ENCODE measurements around the gene ZSCAN22. TPM values are rescaled to one million over a fixed set of nuclear protein-coding genes. Genes with fewer than 3 reads are reported as not detected.

ZSCAN22 gene
- total RNA-seq, 4 donors from 2014 or later = 2.2 to 3.4 (median 2.6) TPM

DNA sequence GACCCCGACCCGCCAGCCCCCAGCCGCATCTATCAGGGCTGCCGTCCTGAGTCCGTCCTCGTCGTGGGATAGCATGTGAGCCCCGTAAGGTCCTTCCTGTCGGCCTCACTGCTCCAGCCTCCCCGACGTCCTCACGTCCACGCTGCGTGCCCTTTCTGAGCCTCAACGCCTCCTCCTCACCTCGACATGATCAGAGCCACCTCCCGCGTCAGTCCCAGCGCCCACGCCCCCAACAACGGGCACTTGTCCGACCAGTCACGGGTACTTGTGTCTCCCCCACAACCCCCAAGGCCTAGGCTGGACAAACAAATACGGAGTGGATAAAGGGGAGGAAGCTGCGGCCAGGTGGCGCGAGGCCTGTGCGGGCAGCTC is 35.1 kb downstream of the ZSCAN22 start:
- TF ChIP-seq, protein P1, sequence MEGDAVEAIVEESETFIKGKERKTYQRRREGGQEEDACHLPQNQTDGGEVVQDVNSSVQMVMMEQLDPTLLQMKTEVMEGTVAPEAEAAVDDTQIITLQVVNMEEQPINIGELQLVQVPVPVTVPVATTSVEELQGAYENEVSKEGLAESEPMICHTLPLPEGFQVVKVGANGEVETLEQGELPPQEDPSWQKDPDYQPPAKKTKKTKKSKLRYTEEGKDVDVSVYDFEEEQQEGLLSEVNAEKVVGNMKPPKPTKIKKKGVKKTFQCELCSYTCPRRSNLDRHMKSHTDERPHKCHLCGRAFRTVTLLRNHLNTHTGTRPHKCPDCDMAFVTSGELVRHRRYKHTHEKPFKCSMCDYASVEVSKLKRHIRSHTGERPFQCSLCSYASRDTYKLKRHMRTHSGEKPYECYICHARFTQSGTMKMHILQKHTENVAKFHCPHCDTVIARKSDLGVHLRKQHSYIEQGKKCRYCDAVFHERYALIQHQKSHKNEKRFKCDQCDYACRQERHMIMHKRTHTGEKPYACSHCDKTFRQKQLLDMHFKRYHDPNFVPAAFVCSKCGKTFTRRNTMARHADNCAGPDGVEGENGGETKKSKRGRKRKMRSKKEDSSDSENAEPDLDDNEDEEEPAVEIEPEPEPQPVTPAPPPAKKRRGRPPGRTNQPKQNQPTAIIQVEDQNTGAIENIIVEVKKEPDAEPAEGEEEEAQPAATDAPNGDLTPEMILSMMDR (IDR thresholded peaks at IDR 0.05; ENCODE audit: low read depth) = no peak

DNA sequence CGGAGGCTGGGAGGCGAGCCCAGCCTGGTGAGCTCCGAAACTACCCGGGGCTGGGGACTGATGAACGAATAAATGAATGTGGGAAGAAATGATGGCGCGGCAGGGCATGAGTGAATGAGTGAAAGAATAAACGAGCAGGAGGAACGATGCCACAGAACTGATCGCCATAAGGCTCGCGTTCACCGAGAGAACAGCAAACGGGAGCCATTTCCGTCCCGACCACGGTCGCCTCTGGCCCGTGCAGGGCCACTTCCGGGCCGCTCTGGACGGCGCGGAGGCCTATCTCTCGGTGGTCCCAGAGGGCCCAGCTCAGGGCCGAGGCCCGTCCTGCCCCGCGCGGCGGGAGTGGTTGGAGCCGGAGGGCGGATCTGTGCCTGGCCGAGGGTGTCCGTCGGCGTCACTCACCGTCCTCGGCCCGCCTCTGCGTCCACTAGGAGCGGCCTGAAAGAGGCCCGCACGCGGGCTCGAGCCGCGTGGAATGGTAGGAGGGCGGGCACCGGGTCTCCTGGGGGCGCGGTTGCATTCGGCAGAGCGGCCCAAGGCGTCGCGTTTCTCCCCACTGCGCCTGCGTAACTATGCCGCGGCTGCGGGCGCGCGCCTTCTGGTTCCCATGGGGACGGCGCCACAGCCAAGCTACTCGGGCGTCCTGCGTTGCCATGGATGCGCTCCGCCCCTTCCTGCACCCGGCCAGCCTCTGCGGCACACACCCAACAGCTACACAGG is 35.6 kb downstream of the ZSCAN22 start, which contains the start of gene ZNF497:
TSS of gene ZNF497 (minus strand) at position 480 of the 723 bp plus-strand sequence. CDS start 5,116 bp downstream, outside the sequence.
- TF ChIP-seq, protein P1 (IDR thresholded peaks at IDR 0.05; ENCODE audit: low read depth) = no peak

DNA sequence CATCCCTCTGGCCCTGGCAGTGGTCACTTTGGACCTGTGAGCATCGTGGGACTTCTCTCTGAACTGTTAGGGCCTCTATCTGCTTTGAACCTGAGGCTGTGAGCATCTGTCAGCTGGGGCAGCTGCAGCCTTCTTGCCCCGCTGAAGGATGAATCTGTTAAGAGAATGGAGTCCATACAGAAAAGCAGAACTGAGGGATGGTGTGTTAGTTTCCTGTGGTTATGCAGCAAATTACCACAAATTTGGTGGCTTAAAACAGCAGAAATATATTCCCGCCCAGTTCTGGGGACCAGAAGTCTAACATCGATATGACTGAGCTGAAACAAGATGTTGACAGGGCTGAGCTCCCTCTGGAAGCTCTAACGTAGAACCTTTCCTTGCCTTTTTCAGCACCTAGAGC is 37.4 kb downstream of the ZSCAN22 start:
- TF ChIP-seq, protein P1 (IDR thresholded peaks at IDR 0.05; ENCODE audit: low read depth) = no peak

DNA sequence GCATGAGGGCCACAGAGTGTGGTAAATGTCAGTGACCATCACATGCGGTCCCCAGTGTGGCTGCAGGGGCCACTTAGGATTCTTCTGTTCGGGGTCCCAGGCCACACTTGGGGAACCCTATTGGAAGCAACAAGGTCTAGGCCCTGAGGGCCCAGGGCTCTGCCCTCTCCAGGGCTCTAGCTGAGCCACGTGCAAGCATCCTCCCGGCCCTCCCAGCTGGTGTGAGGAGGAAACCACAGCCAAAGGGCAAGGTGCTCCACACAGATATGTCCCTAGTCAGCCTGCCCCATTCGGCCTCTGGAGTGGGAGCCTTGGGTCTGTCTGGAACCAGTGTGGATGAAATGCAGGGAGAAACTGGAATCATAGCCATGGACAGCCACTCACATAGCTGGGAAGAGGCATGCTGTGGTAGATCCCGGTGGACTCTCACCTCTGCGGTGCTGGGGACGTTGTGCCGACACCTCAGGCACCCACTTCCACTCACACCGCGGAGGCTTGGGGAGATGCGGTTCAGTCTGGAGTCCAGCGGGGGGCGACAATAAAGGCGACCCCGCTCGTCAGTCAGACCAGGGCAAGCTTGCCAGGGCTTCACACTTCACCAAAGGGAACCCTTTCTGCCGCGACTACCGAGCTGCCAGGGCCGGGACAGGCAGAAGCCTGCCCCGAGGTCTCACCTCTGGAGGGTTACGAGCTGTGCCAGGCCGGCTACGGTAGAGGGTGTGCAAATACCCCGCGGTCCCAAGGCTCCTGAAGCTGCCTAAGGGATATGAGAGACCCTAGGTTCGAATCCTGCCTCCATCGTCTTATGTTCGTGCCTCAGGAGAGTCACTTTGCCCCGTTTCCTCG is 40.0 kb downstream of the ZSCAN22 start:
- TF ChIP-seq, protein P1 (IDR thresholded peaks at IDR 0.05; ENCODE audit: low read depth) = no peak

DNA sequence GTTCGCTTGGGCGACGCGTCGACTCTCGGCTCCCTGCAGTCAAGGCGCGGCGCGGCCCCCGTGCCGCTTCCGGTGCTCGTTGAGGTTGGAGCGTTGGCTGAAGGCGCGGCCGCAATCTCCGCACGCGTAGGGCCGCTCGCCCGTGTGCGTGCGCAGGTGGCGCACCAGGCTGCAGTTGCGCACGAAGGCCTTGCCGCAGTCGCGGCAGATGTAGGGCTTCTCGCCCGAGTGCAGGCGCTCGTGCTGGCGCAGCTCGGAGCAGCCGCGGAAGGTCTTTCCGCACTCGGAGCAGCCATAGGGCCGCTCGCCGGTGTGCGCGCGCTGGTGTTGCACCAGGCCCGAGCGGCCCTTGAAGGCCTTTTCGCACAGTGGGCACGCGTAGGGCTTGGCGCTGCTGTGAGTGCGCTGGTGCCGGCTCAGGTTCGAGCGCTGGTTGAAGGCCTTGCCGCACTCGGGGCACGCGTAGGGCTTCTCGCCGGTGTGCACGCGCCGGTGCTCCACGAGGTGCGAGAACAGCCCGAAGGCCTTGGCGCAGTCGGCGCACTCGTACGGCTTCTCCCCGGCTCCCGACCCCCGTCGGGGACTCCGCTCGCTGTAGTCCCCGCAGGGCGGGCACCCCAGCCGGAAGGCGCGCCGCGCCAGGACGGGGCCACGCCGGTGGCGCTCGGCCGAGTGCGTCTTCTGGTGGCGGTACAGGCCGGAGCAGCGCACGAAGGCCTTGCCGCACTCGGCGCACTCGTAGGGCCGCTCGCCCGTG is 41.1 kb downstream of the ZSCAN22 start:
- TF ChIP-seq, protein P1 (IDR thresholded peaks at IDR 0.05; ENCODE audit: low read depth) = no peak

DNA sequence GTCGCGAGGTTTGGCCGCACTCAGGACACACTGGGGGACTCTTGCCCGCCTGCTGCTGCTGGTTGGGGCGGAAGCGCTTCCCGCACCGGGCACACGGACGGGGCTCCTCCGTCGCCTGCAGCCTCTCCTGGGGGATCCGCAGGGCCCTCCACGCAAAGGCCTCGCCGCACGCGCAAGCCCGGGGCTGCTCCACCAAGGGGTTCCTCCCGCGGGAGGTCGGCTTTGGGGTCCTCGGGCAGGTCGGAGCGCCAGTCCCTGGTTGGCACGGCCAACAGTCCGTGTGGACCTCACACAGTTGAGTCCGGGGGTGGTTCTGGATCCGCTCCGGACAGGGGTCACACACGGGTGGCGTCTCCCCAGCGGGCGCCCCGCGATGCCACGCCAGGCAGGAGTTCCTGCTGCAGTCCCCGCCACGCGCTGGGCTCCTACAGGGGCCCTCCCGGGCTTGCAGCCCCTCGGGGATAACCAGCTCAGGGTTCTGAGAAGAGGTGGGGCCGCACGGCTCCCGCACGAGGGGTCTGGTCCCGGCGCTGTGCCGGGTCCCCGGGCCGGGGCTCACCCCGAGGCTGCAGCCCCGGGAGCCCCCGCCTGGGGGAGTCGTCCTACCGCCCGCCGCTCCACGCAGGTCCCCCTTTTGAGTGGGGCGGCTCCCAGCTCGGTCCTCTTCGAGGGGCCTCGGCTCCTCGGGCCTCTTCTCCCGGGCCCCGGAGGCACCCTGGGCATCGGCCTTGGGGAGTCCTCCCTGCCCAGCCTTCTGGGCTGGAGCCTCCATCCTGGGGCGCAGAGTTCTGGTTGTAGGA is 42.0 kb downstream of the ZSCAN22 start:
- TF ChIP-seq, protein P1 (IDR thresholded peaks at IDR 0.05; ENCODE audit: low read depth) = no peak

Measured in subcutaneous adipose tissue (tissue), 4 donors.